ENCODE results near the gene TTLL7. TPM values are rescaled to one million over a fixed set of nuclear protein-coding genes. Genes with fewer than 3 reads are reported as not detected.

Gene TTLL7
- polyA plus RNA-seq, 1 donor from 2014 or later = 88.1 TPM

- H3K9me3 ChIP-seq (ENCODE audit: low read length) = no peaks in the 10 kb centered on the region
- H3K36me3 ChIP-seq (ENCODE audit: insufficient read depth, low read length) = no peaks in the 10 kb centered on the region
- H3F3A ChIP-seq (ENCODE audit: insufficient read depth, low read length, poor library complexity, severe bottlenecking) = no peaks in the 10 kb centered on the region
- H2AFZ ChIP-seq (ENCODE audit: low read depth, low read length) = no peak overlapping the region
- no peak overlapping the region for H3K4me2 ChIP-seq (ENCODE audit: low read length)
- H3K27ac ChIP-seq (ENCODE audit: low read length) = no peak overlapping the region
- H3K27me3 ChIP-seq (ENCODE audit: insufficient read depth, low read depth, low read length) = no peaks in the 10 kb centered on the region
- no peak overlapping the region for H3K9ac ChIP-seq (ENCODE audit: low read length)
- no peaks in the 10 kb centered on the region for H3K9me2 ChIP-seq (ENCODE audit: insufficient read depth, low read length)
- TF ChIP-seq POLR2AphosphoS5 (IDR thresholded peaks at IDR 0.05) (no peak), TAF1 (IDR thresholded peaks at IDR 0.05; ENCODE audit: low read depth) (no peak)
- H4K20me1 ChIP-seq (ENCODE audit: insufficient read depth) = no peaks in the 10 kb centered on the region
- H3K4me3 ChIP-seq (ENCODE audit: low read length) = no peak overlapping the region
- H3K79me2 ChIP-seq (replicated peaks; ENCODE audit: insufficient read depth, low read length) = no peaks in the 10 kb centered on the region
Observed at GRCh38 chr1:84031802-84032327, 32.9 kb upstream of the TTLL7 start.

- H3K27me3 ChIP-seq (ENCODE audit: insufficient read depth, low read depth, low read length) = no peaks in the 10 kb centered on the region
- no peaks in the 10 kb centered on the region for H3F3A ChIP-seq (ENCODE audit: insufficient read depth, low read length, poor library complexity, severe bottlenecking)
Observed at GRCh38 chr1:84027368-84027767, 28.4 kb upstream of the TTLL7 start.

More at GRCh38 chr1:84027368-84027767, 28.4 kb upstream of the TTLL7 start:
- Histone ChIP-seq H3K79me2 (replicated peaks; ENCODE audit: insufficient read depth, low read length) (no peaks in the 10 kb centered on the region), H3K4me2 (ENCODE audit: low read length) (no peak overlapping the region), H4K20me1 (ENCODE audit: insufficient read depth) (no peaks in the 10 kb centered on the region), H3K36me3 (ENCODE audit: insufficient read depth, low read length) (no peaks in the 10 kb centered on the region), H3K9ac (ENCODE audit: low read length) (no peak overlapping the region), H3K9me3 (ENCODE audit: low read length) (no peaks in the 10 kb centered on the region), H2AFZ (ENCODE audit: low read depth, low read length) (no peak overlapping the region), H3K27ac (ENCODE audit: low read length) (no peak overlapping the region), H3K4me3 (ENCODE audit: low read length) (no peak overlapping the region), H3K9me2 (ENCODE audit: insufficient read depth, low read length) (no peaks in the 10 kb centered on the region)
- TF ChIP-seq REST (IDR thresholded peaks at IDR 0.05; ENCODE audit: borderline replicate concordance) = no peak
- TF ChIP-seq CTCF (IDR thresholded peaks at IDR 0.05; ENCODE audit: poor library complexity, severe bottlenecking) = no peak
- TF ChIP-seq SMC3 (conservative IDR thresholded peaks at IDR 0.05; ENCODE audit: poor library complexity) = no peak
- no peak for TF ChIP-seq EZH2 (IDR thresholded peaks at IDR 0.05; ENCODE audit: borderline replicate concordance, insufficient read depth, low read length, poor library complexity, severe bottlenecking)
- no peak for TF ChIP-seq TAF1 (IDR thresholded peaks at IDR 0.05; ENCODE audit: low read depth)
- TF ChIP-seq EP300 (conservative IDR thresholded peaks at IDR 0.05; ENCODE audit: poor library complexity, severe bottlenecking) = no peak
- TF ChIP-seq POLR2AphosphoS5 (IDR thresholded peaks at IDR 0.05) = no peak
- no peak for TF ChIP-seq RAD21 (conservative IDR thresholded peaks at IDR 0.05)
- no peak for TF ChIP-seq MXI1 (conservative IDR thresholded peaks at IDR 0.05; ENCODE audit: poor library complexity, severe bottlenecking)
